NCI-H146 treated with DMSO at 0.1 percent for 48 hours (cell line): Measurements from ENCODE around the gene GPD1.

ENCODE experiments used
- DNase-seq: peaks from one replicate; lab custom pipeline; 2025; ENCODE audit not compliant: unreplicated experiment; lab: John Stamatoyannopoulos, UW

The GPD1 gene

DNA sequence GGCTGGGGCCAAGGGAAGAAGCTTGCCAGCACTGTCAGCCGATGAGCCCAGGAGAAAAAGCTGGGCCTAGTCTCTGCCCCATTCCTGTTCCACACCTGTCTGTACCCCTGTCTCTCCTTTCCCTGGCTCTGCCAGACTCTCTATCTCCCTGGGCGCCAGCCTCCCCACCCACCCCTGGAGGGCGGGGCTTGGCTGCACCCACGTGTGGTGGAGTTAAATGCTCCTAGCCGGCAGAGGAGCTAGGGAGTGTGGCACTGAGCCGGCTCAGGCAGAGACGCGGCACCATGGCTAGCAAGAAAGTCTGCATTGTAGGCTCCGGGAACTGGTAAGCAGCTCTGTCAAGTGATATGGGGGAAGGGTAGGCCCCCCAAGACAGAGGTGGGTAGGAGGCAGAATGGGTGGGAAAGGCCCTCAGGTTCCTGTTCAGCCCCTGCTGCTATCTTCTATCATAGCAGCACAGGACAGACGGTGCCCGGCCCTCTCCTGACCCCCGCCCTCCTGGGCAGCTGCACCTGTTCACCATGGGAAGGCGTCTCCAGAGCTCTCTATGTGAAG, at the start of gene GPD1:
Gene GPD1, plus strand, starts transcription at position 242 of the 555 bp plus-strand sequence. Its CDS starts 43 bp downstream, at position 285.
- peak; percentile 75 for DNase-seq

DNA sequence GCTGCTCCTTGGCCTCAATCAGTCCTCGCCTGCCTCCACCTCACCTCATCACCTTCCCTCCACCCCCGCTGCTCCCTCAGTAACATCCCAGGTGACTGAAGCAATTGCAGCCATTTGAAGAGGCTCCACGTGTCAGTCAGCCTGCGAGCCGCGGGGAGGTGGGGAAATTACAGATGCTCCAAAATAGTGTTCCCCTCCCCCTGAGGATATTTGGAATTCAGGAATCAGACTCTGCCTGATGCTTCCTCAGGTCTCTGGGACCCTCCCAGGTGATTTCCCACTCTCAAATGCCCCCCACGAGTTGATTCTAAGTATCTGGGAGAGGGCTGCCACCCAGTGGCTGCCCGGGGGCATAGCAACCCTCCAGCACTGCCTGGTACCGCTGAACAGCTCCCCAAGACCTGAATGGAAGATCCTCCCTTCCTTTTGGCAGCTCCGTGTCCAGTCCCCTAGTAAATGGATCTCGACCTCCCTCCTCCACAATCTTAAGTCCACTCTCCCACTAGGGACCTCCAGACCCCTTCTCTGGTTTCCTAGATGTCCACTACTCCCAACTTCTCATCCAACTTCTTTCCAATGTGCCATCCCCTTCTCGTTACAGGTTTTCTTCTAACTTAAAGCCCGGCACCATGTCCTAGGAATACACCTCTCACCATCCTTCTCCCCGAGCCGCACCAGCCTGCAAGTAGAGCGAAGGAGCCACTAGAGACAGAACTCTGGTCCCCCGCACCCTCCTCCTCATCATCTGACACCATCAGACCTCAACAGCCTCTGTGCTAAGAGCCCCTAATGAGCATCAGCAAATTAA, 47.8 kb upstream of the GPD1 start:
- DNase-seq = peak; percentile 59

DNA sequence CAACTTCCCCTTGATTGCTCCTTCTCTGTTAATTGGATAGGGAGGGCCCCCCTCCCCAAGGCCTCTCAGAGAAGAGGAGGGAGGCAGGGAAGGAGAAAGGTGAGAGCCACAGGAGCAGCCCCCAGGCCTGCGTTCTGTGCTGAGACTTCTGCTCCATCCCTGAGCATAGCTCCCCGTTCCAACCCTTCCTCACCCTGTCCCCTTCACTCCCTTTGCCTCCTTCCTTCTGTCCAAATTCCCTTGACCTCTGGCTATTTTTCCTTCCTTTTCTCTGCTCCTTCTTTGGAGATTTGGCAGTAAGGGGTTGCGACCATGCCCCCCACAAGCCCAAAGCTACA, 47.2 kb upstream of the GPD1 start:
- DNase-seq = no peak

DNA sequence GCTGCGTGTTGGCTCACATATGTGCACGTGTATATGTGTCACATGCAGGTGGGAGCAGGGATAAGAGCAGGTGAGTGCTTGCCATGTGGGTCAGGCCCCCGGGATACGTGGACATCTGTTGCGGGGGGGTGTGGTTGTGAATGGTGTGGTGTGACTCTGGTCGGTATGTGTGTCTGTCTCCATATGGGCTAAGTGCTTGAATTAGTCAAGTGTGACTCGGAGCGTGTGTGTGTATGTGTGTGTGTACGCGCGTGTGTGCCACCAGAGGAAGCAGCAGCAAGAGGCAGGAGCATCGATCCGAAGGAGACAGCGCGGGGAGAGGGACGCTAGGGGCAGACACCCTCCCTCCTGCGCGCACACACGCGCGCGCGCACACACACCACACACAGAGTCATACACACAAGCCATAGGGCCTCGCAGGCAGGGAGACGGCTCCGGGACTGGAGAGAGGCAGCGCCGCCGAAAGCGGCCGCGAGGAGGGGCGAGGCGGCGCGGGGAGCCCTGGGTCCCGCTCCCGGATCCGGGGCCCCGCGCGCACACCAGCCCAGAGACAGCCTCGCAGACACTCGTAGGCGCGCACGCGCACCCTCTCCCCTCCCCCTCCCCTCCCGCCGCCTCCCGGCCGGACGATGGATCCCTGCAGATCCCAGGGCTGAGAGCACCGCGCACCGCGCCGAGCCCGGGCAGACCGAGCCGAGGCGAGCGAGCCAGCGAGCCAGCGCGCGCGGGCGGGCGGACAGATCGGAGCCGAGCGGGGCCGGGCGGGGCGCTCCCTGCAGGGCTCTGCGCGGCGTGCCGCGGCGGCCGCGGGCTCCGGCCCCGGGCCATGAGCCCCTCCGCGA, 46.6 kb upstream of the GPD1 start, which contains the start of gene ASIC1:
Gene ASIC1, plus strand, starts transcription at position 597 of the 842 bp plus-strand sequence. CDS start 1,171 bp downstream, outside the sequence.
- peak; percentile 73 for DNase-seq

DNA sequence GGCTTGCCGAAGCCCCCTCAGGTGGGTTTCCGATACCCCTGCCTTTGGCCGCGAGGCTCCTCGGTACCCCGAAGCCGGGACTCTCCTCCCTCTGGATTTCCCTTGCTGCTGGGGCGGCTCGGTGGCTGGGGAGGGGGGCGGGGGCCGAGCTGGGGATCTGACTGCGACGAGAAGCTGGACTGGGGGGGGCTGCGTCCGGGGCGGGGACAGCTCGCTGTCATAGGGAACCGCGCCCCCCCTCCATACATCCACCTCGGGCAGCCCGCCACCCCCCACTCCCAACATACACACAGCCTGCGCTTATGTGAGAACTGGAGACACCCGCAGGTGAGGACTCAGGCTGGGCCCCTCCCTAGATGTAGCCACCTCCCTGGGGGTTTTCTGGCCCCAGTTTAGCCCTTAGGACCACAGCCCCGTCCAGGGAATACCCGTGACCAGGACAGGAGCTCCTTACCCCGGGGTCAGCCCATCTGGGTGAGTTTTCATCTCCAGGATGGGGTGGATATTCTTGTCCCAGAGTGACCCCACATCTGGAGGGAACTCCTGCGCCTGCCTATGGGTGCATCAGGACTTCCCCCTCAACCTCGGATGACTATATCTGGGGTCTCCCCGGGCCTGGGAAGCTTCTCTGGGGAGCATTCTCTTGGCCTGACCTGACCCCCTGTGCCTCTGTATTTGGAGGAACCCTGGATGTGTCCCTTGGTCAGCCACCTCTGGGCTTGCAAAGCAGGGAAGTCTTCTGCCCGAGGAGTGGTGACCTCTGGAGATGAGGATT, 45.7 kb upstream of the GPD1 start:
- DNase-seq = no peak

DNA sequence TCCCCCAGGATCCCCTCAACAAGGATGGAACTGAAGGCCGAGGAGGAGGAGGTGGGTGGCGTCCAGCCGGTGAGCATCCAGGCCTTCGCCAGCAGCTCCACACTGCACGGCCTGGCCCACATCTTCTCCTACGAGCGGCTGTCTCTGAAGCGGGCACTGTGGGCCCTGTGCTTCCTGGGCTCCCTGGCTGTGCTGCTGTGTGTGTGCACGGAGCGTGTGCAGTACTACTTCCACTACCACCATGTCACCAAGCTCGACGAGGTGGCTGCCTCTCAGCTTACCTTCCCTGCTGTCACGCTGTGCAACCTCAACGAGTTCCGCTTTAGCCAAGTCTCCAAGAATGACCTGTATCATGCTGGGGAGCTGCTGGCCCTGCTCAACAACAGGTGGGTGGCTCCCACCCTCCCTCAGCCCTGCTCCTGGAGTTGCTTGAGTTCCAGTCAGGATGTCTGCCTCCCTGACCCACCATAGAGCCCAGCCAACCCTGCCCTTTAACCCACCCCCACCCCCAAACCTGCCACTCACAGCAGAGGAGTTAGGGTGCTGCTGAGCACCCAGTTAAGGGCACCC, 45.0 kb upstream of the GPD1 start:
- no peak for DNase-seq

DNA sequence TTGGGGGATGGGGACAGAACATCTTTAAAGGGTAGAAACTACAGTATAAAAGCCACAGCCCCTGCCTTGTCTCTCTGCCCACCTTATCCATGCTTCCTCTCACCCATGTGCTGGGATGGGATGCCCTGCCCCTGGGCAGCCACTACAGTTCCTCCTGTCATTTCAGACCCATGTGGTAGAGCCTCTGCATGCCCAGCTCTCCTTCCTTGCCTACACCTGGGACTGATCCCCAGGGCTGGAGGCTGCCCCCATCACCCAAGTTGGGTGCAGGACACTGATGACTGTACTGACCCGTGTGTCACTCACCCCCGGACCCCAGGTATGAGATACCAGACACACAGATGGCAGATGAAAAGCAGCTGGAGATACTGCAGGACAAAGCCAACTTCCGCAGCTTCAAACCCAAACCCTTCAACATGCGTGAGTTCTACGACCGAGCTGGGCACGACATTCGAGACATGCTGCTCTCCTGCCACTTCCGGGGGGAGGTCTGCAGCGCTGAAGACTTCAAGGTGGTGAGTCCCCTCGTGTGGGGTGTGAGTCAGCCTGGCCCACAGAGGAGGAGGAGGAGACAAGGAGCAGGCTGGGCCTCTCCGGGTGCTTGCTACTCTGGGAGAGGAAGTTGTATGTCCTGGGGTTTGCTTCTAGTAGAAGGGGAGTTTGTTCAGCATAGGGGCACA, 44.2 kb upstream of the GPD1 start:
- no peak for DNase-seq

DNA sequence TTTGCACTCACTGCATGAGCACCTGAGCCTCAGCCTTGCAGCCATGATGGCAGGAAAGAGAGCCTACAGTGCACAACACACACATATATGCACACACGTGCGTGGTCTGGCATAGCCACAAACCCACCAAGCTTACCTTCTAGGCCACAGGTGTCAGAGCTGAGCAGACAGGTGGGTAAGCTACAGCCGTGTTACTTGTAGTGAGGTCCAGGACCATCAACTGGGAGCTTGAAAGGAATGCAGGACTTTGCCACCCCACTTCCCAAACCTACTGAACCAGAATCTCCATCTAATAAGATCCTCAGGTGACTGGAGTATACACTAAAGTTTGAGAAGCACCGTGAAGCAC, 43.7 kb upstream of the GPD1 start:
- DNase-seq = no peak

DNA sequence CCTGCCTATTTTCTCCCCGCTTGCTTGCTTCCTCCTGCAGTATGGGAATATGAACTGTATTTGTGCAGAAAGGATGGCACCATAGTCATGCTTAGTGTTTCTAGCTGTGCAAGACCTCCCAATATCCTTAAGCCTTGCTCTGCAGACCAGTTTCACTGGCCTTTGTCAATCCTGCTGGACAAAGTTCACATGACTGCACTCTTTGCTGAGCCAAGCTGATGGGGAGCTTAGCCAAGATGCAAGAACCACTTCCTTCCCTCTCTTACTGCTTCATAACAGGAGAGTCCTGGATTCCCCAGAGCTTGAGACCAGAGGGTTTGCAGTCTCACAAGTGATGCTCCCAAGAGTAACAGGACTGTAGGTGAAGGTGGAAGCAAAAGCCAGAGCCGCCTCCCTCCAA, 42.6 kb upstream of the GPD1 start:
- DNase-seq = no peak

DNA sequence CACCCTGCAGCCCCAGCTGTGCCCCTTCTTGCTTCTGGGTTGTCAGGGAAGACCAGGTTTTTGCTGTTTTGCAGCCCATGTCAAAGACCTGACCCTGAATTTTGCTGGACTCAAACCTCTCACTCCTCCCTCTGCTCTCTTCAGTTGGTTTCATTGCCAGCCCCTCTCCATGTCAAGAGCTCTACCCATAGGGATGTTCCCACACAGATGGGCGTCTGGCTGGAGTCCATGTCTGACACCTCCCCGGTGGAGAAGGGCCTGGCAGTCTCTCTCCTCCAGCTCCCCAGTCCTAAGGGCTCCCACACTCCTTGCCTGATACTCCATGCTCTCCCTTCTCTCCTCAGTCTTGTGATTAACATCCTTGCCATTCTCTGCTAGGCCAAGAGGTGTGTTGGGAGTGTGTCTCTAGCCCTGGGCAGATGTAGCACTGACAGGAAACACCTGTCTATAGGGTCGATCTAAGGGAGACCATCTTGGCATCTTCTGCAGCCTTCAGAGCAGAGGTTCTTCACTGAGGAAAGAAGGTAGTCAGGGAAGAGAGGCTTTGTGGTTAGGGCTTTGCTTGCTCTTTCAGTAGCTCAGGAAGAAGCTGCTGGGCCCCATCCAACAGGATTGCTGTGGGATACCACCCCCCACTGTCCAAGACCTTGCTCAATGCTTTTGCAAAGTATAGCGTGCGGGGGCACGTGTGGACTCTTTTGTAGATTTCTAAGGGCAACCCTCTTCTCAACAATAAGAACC, 41.7 kb upstream of the GPD1 start:
- DNase-seq = no peak

DNA sequence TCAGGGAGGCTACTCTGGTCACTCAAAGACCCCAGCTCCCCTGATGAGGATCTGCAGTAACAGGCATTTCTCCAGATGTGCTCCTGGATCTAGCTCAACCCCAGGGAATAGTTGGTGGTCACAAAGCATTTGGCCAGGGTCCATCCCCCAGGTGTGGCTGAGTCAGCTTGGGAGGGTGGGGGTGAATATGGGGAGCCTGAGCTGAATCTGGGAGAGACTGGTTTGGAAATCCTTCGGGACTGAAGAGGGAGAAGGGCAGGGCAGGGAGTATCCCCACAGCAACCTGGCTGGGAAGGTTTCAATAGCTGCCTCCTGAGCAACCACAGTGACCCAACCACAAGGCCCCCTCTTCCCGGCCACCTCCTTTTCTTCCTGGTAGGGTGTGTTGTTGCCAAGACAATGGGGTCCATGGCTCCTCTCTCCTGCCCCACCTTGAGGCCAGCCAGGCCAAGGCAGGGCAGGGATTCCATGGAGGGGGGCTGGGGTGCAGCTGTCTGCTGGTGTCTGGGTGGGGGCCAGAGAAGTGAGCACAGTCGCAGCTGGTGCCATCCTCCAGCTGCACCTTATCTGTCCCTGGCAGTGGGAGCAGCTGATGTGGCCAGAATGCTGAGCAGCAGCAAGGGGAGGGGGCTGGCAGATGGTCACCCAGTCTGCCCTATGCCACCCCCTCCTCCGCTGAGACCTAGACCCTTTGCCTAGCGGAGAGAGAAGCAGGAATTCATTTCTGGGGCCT, 40.9 kb upstream of the GPD1 start:
- DNase-seq = no peak

DNA sequence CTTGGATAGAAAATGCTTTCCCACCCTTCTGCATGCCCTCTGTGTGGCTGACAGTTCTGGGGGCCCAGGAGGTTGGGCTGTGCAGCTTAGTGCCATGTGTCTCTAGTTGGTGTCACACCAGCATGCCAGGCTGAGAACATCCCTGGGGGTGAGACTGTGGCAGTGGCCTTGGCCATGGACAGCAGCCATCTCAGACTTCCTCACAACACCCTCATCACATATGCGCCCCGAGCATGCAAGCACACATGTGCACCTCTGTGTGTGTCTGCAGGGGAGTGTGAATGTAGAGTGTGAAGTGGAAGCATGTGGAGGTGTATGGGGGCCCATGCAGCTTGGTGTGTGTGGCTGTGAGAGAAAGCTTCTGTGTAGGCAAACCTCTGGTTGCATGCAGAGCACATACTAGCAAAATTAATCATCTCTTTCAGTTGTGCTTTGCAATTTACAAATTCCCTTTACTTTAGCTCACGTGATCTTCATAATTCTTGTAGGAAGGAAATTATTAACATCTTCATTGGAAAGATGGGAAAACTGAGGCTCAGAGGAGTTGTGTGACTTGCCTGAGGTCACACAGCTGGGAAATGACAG, 38.0 kb upstream of the GPD1 start:
- DNase-seq = no peak

DNA sequence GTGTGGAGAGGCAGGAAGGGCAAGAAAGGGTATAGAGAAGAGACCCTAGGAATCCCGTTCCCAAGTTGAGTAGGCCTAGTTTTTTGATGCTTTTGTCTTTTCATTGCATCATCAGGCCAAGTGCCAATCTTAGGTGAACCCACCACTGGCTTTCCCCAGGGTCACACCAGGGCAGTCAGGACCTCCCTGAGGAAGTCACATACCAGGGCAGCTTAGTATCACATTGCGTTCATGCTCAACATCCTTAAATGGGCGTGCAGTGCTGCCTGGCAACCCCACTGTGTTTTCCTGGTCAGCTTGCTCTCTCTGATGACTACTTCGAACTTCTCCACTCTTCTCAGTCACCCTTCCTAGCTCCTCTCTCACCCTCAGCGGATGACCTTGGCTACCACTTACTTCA, 37.4 kb upstream of the GPD1 start:
- DNase-seq = no peak

DNA sequence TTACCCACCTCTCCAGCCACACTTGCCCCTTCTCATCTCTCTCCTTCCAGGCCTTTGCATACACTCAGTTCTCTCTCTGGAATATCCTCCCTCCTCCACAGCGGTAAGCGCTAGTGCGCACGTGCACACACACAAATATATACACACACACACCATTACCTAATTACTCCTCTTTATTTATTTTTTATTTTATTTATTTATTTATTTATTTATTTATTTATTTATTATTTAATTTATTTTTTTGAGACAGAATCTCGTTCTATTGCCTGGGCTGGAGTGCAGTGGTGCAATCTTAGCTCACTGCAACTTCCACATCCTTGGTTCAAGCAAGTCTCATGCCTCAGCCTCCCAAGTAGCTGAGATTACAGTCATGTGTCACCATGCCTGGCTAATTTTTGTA, 34.7 kb upstream of the GPD1 start:
- DNase-seq = no peak

DNA sequence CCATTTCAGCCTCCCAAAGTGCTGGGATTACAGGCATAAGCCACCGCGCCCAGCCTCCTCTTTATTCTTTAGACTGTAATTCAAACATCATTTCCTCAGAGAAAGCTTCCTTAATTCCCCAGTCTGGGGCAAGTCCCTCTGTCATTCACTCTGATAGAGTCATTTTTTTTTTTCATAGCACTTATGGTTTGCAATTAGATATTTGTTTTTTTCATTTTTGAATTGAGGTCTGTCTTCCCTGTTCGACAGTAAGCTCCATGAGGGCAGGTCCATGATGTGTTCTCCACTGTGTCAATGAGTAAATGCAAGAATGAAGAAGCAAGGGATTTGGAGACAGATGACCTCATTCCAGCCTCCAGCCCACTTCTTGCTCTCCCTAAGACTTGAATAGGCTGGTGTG, 34.3 kb upstream of the GPD1 start:
- DNase-seq = no peak

DNA sequence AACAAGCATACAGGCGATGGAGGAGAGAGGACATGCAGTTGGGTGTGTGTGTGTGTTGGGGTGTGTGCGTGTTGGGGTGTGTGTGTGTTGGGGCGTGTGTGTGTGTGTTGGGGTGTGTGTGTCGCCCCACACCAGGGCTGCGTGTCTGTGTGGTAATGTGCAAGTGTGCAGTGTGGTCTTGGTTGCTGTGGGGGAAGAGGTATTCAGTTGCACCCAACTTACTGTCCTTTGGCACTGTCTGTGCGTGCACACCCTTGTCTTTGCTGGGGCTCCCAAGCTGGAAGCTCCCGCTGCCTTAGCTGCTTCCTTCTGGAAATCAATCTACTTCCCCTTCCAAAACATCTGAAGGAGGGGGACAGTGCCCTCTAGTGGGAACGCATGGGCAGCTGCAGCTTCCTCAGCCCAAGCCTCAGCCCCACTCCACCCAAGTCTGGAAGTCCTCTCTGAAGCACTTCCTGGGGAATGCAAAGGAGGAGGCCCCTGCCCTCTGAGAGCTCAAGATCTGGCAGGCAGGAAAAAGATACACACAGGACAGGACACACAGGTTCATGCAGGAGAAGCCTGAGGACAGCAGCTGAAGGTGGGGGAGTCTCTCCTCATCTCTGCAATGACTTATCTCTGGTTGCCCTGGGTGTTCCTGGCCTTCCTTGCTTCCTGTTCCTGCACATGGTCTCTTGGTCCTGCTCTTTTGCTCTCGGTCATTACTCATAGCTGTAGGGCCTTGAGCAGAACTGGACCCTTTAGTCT, 33.3 kb upstream of the GPD1 start:
- DNase-seq = peak; percentile 16

DNA sequence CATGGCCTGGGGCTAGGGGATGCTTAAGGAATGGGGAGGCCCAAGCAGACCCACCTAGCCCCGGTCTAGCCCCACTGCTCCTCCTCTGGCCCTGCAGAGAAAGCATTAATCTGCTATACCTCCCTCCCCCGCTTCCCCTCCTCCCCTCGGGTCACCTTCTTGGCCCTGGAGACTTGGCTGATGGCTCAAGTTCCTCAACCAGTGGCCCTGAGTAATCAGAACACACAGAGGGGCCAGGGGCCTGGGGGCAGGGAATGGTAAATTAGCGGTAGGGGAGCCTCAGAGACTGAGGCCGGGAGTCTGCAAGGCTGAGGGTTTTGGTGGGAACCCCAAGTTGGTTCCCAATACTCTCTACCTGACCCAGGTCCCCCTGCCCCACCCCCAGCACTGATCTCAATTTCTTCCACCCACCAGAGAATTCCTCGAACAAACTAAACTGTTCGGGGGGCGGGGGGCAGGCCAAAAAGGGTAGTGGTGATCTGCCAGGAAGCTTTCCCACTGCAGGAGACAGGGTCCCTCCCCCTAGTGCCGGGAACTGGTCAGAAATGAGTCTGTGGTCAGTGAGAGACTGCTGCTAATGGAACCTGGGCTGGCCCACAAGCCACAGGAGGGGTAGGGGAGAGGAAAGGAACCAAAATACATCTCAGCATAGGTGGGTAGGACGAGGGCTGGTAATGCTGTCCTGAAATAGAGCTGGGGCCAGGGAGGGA, 31.5 kb upstream of the GPD1 start:
- DNase-seq = no peak
